Central memory CD4-positive, alpha-beta T cell (primary cell): ENCODE results near the gene SMG7.

Experiments used
- DNase-seq: peaks from one replicate; pipeline ENCODE4 v3.0.0; 2022

Gene SMG7

GRCh38 chr1:183596500-183596899, 124.2 kb downstream of the SMG7 start:
- no peak for DNase-seq

DNA sequence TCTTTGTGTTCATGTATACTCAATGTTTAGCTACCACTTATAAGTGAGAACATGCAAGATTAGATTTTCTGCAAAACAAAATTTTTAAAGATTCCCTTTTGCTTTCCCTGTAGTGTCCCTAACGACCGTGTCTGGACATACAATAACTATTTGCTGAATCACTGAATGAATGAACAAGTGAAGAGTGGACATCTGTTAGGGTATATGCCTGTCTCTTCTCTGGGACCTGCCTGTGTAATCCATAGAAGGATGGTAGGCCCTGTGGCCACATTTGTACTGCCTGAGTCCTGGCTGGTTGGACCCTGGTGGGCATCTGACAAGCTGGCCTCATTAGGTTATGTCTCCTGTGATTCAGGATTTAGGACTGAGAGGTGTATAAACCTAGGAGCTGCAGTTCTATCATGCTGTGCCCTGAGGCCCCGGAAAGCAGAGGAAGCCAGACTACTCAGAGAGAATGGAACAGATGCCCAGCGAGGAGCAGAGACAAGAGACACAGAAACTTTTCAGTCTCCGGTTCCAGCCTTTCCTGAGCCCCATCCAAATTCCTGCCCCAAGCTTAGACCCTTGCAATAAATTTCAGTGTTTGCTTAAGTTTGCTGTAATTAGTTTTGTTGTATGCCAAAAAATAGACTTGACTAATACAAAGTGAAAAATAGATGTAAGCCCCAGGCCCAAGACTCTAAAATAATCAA, 125.5 kb downstream of the SMG7 start:
- no peak for DNase-seq

- no peak for DNase-seq
Observed at GRCh38 chr1:183598386-183598785, 126.1 kb downstream of the SMG7 start.

- no peak for DNase-seq
Observed at GRCh38 chr1:183600136-183600535, 127.8 kb downstream of the SMG7 start.

DNA sequence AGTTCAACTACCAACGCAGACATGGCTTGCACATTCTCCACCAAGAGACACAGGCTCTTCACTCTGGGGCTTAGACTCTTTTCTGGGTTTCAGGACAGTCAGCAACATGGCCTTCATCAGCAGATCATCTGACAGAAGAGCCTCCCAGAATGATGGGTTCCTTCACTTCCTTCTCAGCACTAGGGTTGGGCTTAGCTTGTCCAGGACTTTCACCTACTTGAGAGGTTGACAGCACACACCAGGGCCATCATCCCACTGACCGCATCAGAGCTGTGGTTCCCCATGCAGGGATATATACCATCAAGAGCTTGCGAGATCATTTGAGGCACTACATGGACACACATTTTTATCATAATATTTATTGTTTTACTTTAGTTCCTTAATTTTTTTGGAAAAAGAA, 128.3 kb downstream of the SMG7 start:
- DNase-seq, result no peak

- no peak for DNase-seq
Observed at GRCh38 chr1:183602510-183602909, 130.2 kb downstream of the SMG7 start.
